Activated CD4-positive, alpha-beta T cell treated with anti-CD3 and anti-CD28 coated beads for 48 hours (primary cell): ENCODE measurements around the gene TNNC2.
"Not testable (repeated sequence)": the region's sequence is repeated elsewhere in the genome, so short reads cannot be mapped to it uniquely, and the experiment has no call there.

ENCODE experiments used
- DNase-seq: peaks from one replicate; pipeline ENCODE4 v3.0.0-alpha.2; 2020

TNNC2 gene

DNA sequence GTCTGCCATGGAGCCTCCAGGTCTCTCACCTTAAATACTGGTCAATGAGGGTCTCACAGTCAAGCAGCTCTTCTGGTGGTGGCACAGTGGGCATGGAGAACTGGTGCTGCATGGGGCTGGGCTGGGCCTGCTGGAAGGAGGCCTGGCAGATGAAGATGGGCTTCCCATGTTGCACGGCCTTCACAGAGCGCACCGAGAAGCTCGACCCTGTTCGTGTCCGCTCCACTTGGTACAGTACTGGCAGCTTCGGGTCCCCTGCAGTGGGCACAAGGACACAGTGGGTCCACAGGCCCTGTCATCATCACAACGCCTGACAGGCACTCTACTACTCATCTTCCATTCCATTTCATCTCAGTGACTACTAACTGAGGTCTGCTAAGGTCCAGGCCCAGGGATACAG is 21.3 kb upstream of the TNNC2 start:
- no peak for DNase-seq

DNA sequence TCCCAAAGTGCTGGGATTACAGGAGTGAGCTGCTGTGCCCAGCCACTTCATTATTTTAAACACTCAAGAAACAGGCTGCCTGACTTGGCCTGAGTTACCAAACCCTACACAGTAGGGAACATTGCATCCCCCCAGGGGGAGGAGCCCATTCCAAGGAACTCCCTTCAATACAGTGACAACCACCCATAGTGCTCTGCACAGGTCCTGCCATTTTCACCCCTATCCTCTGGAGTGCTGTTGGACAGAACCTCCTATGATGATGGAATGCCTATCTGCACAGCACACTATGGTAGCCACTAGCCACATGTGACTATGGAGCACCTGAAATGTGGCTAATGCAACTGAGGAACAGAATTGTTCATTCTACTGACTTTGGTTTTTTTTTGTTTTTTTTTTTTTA is 18.3 kb upstream of the TNNC2 start:
- DNase-seq = no peak

DNA sequence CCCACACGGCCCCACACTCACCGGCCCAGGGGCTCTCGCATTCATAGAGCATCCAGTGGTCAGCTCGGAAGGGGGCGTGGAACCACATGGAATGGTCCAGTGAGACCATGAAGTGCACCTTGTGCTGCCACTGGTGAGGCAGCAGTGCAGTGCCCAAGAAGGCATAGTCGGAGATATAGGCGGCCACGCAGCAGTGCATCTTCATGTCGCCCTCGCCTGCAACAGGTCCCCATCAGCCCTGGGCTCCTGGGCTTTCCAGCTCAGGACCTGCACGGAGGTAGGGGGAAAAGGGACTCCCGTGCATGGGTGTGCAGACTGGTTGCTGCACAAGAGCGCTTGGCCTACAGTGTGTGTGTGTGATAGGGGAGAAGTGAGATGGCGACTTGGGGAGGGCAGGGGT is 16.4 kb upstream of the TNNC2 start:
- no peak for DNase-seq

DNA sequence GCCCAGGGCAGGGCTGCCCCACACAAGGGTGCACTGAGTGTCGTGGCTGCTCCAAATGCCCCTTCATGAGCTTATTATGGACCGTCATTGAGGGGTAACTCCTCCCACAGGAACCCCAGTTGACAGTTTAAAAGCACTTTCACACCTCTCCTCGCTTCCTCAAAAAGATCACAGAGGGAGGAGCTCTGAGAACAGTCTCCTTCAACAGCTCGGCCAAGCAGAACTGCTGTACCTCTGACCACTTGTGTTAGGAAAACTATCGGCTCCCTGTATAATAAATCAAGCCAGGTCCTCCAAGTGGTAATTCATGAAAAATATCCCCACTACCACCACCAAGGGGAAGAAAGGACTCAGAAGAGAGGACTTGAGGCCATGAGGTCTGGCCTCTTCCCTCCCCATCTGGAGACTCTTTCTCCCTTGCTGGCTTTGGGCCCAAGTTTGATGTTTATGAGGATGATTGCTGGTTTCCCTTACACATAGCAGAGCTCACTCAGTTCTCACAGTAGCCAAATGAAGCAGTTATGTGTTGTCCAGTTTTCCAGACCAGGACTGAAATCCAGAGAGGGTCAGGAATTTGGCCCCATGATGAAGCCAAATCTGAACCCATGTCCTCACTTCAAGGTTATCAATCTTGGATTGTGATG is 15.2 kb upstream of the TNNC2 start:
- no peak for DNase-seq

DNA sequence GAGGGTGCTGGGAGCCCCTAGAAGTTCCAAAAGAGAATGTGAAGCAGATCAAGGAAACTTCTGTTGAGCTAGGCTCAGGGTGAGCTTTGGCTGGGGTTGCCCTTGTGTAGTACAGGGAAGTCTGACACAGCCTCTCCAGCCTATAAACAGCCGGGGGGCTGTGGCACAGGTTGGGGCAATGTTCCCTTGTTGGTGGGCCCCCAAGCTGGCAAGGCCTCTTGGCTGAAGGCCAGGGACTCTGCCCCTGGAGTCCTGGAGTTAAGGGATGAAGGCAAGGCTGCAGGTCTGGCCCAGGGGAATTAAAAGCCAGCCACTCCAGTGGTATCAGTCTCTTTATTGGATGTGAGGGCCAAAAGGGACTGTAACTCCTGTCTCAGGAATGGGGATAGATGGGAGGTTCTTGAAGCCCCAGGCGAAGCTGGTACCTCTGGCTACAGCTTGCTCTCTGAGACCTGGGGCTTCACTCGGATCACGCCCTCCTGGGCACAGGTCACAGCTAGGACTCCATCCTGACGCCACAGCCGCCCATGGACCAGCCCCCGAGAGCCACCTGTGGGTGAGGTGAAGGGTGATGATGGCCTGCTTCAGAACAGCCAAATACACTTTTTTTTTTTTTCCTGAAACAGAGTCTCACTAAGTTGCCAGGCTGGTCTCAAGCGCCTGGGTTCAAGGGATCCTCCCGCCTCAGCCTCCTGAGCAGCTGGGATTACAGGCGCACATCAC is 14.5 kb upstream of the TNNC2 start:
- no peak for DNase-seq

DNA sequence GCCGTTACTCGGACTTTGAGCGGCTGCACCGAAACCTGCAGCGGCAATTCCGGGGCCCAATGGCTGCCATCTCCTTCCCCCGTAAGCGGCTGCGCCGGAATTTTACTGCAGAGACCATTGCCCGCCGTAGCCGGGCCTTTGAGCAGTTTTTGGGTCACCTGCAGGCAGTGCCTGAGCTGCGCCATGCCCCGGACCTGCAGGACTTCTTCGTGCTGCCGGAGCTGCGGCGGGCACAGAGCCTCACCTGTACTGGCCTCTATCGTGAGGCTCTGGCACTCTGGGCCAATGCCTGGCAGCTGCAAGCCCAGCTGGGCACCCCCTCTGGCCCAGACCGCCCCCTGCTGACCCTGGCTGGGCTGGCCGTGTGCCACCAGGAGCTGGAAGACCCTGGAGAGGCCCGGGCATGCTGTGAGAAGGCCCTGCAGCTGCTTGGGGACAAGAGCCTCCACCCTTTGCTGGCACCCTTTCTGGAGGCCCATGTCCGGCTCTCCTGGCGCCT is 13.6 kb upstream of the TNNC2 start:
- DNase-seq = no peak

DNA sequence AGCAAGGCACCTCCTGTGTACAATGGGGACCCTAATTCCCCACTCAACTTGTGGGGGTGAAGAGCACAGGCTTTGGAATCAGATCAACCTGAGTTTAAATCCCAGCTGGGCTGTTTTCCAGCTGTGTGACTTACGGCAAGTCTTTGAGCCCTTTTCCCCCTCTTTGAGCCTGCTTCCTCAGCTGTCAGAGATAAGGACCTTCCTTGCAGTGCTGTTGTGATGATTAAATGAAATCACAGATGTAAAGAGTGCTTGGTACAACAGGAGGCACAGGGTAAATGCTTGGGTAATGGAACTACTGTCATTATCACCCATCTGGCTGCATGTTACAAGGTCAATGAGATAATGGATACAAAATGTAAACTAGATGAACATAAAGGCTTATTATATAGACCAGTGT is 9.7 kb upstream of the TNNC2 start:
- DNase-seq = no peak

GRCh38 chr20:45835825-45836224 is 8.7 kb upstream of the TNNC2 start:
- no peak for DNase-seq

DNA sequence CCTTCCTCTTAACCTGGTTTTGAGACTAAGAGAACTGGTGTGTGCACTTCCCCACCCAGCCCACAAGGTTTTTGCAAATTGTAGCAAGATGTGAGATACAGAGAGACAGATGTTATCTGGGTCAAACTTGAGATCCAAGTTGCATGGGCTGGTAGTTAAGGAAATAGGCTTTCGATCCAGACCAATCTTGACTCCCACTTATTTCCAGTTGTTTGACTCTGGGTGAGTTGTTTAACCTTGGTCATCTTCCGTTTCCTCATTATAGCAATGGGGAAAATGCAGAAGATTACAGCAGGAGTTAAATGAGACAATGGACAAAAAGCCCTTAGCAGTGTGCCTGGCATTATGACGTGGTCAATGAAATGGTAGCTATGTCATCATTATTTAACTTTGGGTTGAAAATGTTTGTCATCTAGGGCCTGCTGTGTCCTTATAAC is 8.2 kb upstream of the TNNC2 start:
- DNase-seq = no peak

- no peak for DNase-seq
These were observed 7.7 kb upstream of the TNNC2 start for GRCh38 chr20:45834797-45835161.

DNA sequence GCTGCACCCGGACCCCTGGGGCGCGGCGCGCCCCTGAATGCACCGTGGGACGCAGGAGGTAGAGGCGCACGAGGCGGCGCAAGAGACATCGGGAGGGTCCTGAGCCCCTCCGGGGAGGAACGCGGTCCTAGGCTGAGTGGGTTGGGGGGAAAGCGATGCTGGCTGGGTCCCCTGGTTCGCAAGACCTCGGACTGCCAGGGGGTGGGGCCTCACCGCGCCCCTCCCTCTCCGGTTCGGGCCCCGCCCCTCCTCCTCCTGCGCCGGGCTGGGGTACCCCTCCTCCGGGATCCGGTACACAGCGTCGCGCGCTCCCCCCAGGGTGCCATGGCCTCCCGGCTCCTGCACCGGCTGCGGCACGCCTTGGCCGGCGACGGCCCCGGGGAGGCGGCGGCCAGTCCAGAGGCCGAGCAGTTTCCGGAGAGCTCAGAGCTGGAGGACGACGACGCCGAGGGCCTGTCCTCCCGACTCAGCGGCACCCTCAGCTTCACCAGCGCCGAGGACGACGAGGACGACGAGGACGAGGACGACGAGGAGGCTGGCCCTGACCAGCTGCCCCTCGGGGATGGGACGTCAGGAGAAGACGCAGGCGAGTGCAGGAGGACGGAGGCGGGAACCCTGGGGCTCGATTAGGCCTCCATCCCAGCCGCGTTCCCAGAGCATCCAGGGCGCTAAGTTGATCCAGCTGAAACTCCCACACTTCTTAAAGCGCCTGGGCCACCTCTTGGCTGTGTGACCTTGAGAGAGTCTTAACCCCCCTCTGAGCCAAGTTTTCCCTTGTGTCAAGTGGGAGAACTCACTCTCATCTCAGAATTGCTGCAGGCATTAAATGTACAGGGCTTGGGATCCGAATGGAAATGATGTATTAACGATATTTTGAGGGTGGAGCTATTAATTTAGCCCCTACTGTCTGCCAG is 7.0 kb upstream of the TNNC2 start:
- DNase-seq = peak; percentile 54

GRCh38 chr20:45833030-45833882 is 6.1 kb upstream of the TNNC2 start, which contains the start of gene SNX21:
TSS of gene SNX21 (plus strand) at chr20:45833799. CDS start at chr20:45833920, 121 bp downstream.
- DNase-seq = peak; percentile 32

DNA sequence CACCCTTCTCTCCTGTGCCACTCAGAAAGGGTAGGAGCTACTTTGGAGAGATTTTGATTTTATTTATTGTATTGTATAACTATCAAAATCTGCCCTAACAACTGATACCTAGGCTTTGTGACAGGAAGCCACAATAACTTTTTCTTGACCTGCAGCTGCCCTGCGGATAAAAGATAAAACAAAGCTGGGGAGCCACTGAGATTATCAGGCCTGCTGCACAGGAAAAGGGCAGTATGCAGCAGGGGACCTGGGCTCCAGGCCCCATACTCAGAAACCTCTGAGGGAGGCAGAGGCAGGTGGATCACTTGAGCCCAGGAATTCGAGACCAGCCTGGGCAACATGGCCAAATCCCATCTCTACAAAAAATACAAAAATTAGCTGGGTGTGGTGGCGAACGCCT is 5.5 kb upstream of the TNNC2 start:
- no peak for DNase-seq

GRCh38 chr20:45829673-45830106 is 2.6 kb upstream of the TNNC2 start:
- not testable (repeated sequence) for DNase-seq

DNA sequence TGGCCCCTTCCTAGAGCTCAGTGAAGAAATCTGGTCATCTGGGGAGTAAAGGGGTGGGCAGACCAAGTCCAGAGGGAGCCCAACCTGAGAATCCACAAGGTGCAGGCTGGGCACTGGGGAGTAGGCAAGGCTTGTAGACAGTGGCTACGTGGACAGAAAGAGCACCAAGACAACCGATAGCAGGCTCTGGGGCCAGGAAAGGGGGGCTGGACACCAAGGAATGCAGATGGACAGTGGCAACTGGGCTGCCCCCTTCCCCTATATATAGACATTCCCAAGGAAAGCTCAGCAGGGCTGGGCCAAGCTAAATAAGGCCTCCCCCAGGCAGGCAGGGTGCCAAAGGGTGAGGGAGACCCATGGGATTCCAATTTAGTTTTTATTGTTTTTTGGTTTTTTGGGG is 1.5 kb upstream of the TNNC2 start:
- DNase-seq = no peak

GRCh38 chr20:45827712-45828111 is 600 bp upstream of the TNNC2 start:
- no peak for DNase-seq

- DNase-seq = no peak
These were observed 612 bp downstream of the TNNC2 start for GRCh38 chr20:45826381-45827019.

DNA sequence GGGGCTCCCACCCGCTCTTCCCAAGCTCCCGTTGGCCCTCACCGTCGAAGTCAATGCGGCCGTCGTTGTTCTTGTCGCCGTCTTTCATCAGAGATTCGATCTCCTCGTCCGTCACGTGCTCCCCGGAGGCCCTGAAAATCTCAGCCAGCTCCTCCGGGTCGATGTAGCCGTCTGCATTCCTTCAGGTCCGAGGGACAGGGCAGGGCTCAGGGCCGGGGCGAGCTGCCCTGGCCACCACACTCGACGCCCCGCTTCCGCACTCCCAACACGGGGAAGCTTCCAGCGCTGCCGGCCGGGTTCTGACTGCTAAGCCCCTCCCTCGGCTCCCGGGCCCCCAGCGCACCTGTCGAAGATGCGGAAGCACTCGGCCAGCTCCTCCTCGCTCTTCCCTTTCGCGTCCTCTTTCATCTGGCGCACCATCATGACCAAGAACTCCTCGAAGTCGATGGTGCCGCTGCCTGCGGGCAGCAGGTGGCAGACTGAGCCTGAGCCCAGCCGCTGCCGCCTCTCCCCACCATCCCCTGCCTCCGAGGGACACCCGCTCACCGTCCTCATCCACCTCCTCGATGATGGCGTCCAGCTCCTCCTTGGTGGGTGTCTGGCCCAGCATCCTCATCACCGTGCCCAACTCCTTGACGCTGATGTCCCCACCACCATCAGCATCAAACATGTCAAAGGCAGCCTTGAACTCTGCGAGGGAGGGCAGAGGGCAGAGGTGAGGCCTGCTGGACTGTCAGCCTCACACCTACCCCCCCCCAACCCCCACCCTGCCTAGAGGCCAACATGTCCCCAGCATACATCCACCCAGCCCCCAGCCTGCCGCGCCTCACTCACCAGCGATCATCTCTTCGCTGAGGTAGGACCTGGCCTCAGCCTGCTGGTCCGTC is 2.9 kb downstream of the TNNC2 start:
- DNase-seq = peak; percentile 70

DNA sequence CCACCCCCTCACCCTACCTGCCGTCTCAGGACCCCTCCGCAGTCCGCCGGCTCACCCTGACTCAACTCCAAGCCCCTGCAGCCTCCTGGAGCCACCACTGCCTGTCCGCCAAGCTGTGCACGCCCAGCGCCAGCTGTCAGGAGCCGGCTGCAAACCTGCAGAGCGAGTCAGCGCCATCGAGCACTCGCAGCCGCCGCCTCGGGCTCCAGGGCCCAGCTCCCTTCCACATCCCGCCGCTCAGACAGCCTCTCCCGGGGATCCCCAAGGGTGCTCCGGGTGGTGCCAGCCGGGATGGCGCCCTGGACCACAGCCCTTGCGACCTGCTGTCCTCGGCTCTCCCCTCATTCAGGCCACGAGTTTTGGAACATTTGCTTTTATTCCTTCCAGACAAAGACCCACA is 4.3 kb downstream of the TNNC2 start:
- peak; percentile 13 for DNase-seq

DNA sequence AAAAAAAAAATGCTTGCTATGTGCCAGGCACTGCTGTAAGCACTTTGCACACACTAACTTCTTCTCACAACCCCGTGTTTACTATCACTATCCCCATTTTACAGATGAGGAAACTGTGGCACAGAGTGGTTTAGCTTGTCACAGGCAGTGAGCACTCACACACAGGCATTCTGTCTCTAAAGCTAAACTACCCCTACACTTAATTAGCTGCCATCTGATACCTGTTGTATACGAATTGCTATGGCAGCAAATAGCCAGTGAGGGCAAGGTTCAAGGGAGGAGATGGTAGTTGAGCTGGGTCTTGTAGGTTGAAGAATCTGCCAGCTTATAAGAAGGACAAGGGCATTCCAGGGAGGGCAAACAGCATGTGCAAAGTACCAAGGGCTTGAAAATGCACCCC is 5.2 kb downstream of the TNNC2 start:
- no peak for DNase-seq

DNA sequence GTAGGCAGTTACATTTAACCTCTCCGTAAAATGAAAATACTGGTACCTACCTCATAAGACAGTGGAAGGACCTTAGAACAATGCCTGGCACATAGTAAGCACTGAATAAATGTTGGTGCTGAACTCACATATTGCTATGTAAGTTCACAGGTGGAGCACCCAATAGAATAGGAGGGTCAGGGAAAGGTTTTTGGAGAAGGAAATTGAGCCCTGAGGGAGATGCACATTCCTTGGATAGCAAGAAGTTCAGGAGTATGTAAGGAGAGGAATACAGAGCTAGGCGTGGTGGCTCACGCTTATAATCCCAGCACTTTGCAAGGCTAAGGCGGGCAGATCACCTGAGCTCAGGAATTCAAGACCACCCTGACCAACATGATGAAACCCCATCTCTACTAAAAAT is 7.6 kb downstream of the TNNC2 start:
- DNase-seq = no peak
